WTC11 (cell line): ENCODE results near the gene PPP4C. TPM values are rescaled to one million over a fixed set of nuclear protein-coding genes. Genes with fewer than 3 reads are reported as not detected.

Source experiments
- ARID4B ChIP-seq: sonication (generic); formaldehyde crosslinking; IDR thresholded peaks from 2 replicates; pipeline ENCODE4 v1.8.0; 2023; ENCODE audit warnings: missing genetic modification reagents, mild to moderate bottlenecking, borderline replicate concordance
- CREM ChIP-seq: sonication (generic); formaldehyde crosslinking; IDR thresholded peaks from 2 replicates; pipeline ENCODE4 v1.8.1; 2022; ENCODE audit warnings: mild to moderate bottlenecking, missing genetic modification reagents, moderate library complexity
- CTCF ChIP-seq: fragments of 200-600 bp; IDR thresholded peaks from 2 replicates; pipeline ENCODE4 v1.8.0; 2022; ENCODE audit warnings: antibody characterized with exemption
- ETV6 ChIP-seq: sonication (generic); formaldehyde crosslinking; IDR thresholded peaks from 2 replicates; pipeline ENCODE4 v1.8.1; 2022; ENCODE audit warnings: mild to moderate bottlenecking, missing genetic modification reagents
- FOXK1 ChIP-seq: sonication (generic); formaldehyde crosslinking; IDR thresholded peaks from 2 replicates; pipeline ENCODE4 v1.8.0; 2022; ENCODE audit warnings: mild to moderate bottlenecking, moderate library complexity, missing genetic modification reagents
- FOXP1 ChIP-seq: sonication (generic); formaldehyde crosslinking; IDR thresholded peaks from 2 replicates; pipeline ENCODE4 v1.8.0; 2022; ENCODE audit warnings: missing genetic modification reagents, mild to moderate bottlenecking, moderate library complexity, borderline replicate concordance
- GABPB1 ChIP-seq: sonication (generic); formaldehyde crosslinking; IDR thresholded peaks from 2 replicates; pipeline ENCODE4 v1.8.1; 2023; ENCODE audit warnings: mild to moderate bottlenecking, missing genetic modification reagents
- JAZF1 ChIP-seq: fragments of 250-450 bp; sonication (Bioruptor Pico); IDR thresholded peaks from 2 replicates; pipeline ENCODE4 v1.9.0; 2021; ENCODE audit warnings: moderate library complexity, mild to moderate bottlenecking, inconsistent platforms
- KAT7 ChIP-seq: sonication (generic); formaldehyde crosslinking; IDR thresholded peaks from 2 replicates; pipeline ENCODE4 v1.8.1; 2023; ENCODE audit warnings: missing genetic modification reagents, mild to moderate bottlenecking, borderline replicate concordance
- MYBL2 ChIP-seq: sonication (generic); formaldehyde crosslinking; IDR thresholded peaks from 2 replicates; pipeline ENCODE4 v1.8.1; 2023; ENCODE audit warnings: mild to moderate bottlenecking, moderate library complexity, missing genetic modification reagents
- PRDM15 ChIP-seq: sonication (generic); formaldehyde crosslinking; IDR thresholded peaks from 2 replicates; pipeline ENCODE4 v1.8.0; 2022; ENCODE audit warnings: missing genetic modification reagents
- SP1 ChIP-seq: sonication (generic); formaldehyde crosslinking; conservative IDR thresholded peaks from 2 replicates; pipeline ENCODE4 v1.8.1; 2022; ENCODE audit warnings: missing genetic modification reagents
- TEAD4 ChIP-seq: sonication (generic); formaldehyde crosslinking; IDR thresholded peaks from 2 replicates; pipeline ENCODE4 v1.8.0; 2022; ENCODE audit warnings: mild to moderate bottlenecking, missing genetic modification reagents
- TP53 ChIP-seq: sonication (generic); formaldehyde crosslinking; IDR thresholded peaks from 2 replicates; pipeline ENCODE4 v1.8.1; 2023; ENCODE audit warnings: mild to moderate bottlenecking, missing genetic modification reagents
- USF1 ChIP-seq: sonication (generic); formaldehyde crosslinking; IDR thresholded peaks from 2 replicates; pipeline ENCODE4 v1.8.0; 2022; ENCODE audit warnings: mild to moderate bottlenecking, missing genetic modification reagents
- ZBTB21 ChIP-seq: sonication (generic); formaldehyde crosslinking; IDR thresholded peaks from 2 replicates; pipeline ENCODE4 v1.8.1; 2023; ENCODE audit warnings: mild to moderate bottlenecking, missing genetic modification reagents, borderline replicate concordance
- ZNF121 ChIP-seq: sonication (generic); formaldehyde crosslinking; IDR thresholded peaks from 2 replicates; pipeline ENCODE4 v1.8.0; 2023; ENCODE audit warnings: missing genetic modification reagents
- ZNF138 ChIP-seq: sonication (generic); formaldehyde crosslinking; conservative IDR thresholded peaks from 2 replicates; pipeline ENCODE4 v1.8.1; 2022; ENCODE audit warnings: mild to moderate bottlenecking, moderate library complexity, missing genetic modification reagents
- ZNF423 ChIP-seq: fragments of 250-450 bp; sonication (Bioruptor Pico); IDR thresholded peaks from 2 replicates; pipeline ENCODE4 v2.1.2; 2022; ENCODE audit warnings: mild to moderate bottlenecking, moderate library complexity
- total RNA-seq: library from RNA; stranded (reverse); gene quantifications from 3 replicates; pipeline ENCODE4 v1.2.3, GENCODE V29; 2021
- TF ChIP-seq, protein P1 (sequence below): sonication (generic); formaldehyde crosslinking; IDR thresholded peaks from 2 replicates; pipeline ENCODE4 v1.8.1; 2022; ENCODE audit warnings: mild to moderate bottlenecking, moderate library complexity, missing genetic modification reagents
- TF ChIP-seq, protein P2 (sequence below): sonication (generic); formaldehyde crosslinking; IDR thresholded peaks from 2 replicates; pipeline ENCODE4 v1.8.1; 2022; ENCODE audit warnings: low read depth, mild to moderate bottlenecking, moderate library complexity, missing genetic modification reagents, borderline replicate concordance
- TF ChIP-seq, protein P3 (sequence below): sonication (generic); formaldehyde crosslinking; IDR thresholded peaks from 2 replicates; pipeline ENCODE4 v1.8.0; 2022; ENCODE audit warnings: mild to moderate bottlenecking, missing genetic modification reagents
- TF ChIP-seq, protein P4 (sequence below): sonication (generic); formaldehyde crosslinking; IDR thresholded peaks from 2 replicates; pipeline ENCODE4 v1.8.1; 2023; ENCODE audit warnings: mild to moderate bottlenecking, missing genetic modification reagents, moderate library complexity
- TF ChIP-seq, protein P5 (sequence below): fragments of 250-450 bp; sonication (Bioruptor Pico); IDR thresholded peaks from 2 replicates; pipeline ENCODE4 v1.9.0; 2021; ENCODE audit warnings: mild to moderate bottlenecking

Gene PPP4C
- total RNA-seq, 1 experiment from 2014 or later = 164 TPM

- TF ChIP-seq, protein P1, sequence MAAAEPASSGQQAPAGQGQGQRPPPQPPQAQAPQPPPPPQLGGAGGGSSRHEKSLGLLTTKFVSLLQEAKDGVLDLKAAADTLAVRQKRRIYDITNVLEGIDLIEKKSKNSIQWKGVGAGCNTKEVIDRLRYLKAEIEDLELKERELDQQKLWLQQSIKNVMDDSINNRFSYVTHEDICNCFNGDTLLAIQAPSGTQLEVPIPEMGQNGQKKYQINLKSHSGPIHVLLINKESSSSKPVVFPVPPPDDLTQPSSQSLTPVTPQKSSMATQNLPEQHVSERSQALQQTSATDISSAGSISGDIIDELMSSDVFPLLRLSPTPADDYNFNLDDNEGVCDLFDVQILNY (CRISPR knock-in tag) = peak; percentile 77
- peak; percentile 16; the same call in 1 of the 2 replicates for TF ChIP-seq SP1 (CRISPR knock-in tag)
- TF ChIP-seq, protein P2, sequence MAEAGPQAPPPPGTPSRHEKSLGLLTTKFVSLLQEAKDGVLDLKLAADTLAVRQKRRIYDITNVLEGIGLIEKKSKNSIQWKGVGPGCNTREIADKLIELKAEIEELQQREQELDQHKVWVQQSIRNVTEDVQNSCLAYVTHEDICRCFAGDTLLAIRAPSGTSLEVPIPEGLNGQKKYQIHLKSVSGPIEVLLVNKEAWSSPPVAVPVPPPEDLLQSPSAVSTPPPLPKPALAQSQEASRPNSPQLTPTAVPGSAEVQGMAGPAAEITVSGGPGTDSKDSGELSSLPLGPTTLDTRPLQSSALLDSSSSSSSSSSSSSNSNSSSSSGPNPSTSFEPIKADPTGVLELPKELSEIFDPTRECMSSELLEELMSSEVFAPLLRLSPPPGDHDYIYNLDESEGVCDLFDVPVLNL (CRISPR knock-in tag) = no peak
- TF ChIP-seq CREM (CRISPR knock-in tag) = no peak
- TF ChIP-seq CTCF = no peak
- peak; percentile 61; the same call in 1 of the 2 replicates for TF ChIP-seq ARID4B (CRISPR knock-in tag)
- TF ChIP-seq JAZF1 = no peak
- peak; percentile 32; the same call in 1 of the 2 replicates for TF ChIP-seq PRDM15 (CRISPR knock-in tag)
- TF ChIP-seq, protein P3, sequence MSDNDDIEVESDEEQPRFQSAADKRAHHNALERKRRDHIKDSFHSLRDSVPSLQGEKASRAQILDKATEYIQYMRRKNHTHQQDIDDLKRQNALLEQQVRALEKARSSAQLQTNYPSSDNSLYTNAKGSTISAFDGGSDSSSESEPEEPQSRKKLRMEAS (CRISPR knock-in tag) = peak; percentile 81
- TF ChIP-seq ETV6 = no peak; the same call in none of the 2 replicates
- TF ChIP-seq, protein P4, sequence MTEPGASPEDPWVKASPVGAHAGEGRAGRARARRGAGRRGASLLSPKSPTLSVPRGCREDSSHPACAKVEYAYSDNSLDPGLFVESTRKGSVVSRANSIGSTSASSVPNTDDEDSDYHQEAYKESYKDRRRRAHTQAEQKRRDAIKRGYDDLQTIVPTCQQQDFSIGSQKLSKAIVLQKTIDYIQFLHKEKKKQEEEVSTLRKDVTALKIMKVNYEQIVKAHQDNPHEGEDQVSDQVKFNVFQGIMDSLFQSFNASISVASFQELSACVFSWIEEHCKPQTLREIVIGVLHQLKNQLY (CRISPR knock-in tag) = no peak
- 0 out of 2 replicates have a peak, but pooled peaks have one; percentile 9 for TF ChIP-seq ZNF423
- TF ChIP-seq ZBTB21 (CRISPR knock-in tag) = no peak
- TF ChIP-seq FOXP1 (CRISPR knock-in tag) = no peak
- 0 out of 2 replicates have a peak, but pooled peaks have one; percentile 49 for TF ChIP-seq TP53 (CRISPR knock-in tag)
- TF ChIP-seq KAT7 (CRISPR knock-in tag) = 0 out of 2 replicates have a peak, but pooled peaks have one; percentile 2
- TF ChIP-seq USF1 (CRISPR knock-in tag) = peak; percentile 20; the same call in 1 of the 2 replicates
- peak; percentile 77 for TF ChIP-seq GABPB1
- no peak for TF ChIP-seq TEAD4
- no peak for TF ChIP-seq ZNF138
- TF ChIP-seq MYBL2 (CRISPR knock-in tag) = no peak
- TF ChIP-seq, protein P5, sequence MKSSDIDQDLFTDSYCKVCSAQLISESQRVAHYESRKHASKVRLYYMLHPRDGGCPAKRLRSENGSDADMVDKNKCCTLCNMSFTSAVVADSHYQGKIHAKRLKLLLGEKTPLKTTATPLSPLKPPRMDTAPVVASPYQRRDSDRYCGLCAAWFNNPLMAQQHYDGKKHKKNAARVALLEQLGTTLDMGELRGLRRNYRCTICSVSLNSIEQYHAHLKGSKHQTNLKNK = 0 out of 2 replicates have a peak, but pooled peaks have one; percentile 20
- no peak for TF ChIP-seq ZNF121 (CRISPR knock-in tag)
- peak; percentile 53; the same call in 1 of the 2 replicates for TF ChIP-seq FOXK1 (CRISPR knock-in tag)
Measured at GRCh38 chr16:30091474-30092372, 15.9 kb downstream of the PPP4C start, which contains the start of gene TBX6 (continued).
